ENCODE data around the gene TUBA4B. TPM values are rescaled to one million over a fixed set of nuclear protein-coding genes. Genes with fewer than 3 reads are reported as not detected.

Gene TUBA4B
- total and polyA plus RNA-seq, 2 donors (not counting 3 experiments of a cell fraction or from before 2014, with no cell fraction given): not detected

GRCh38 chr2:219207884-219208740 is 44.9 kb upstream of the TUBA4B start:
- H3K27ac ChIP-seq (ENCODE audit: insufficient read depth, low read depth, low read length): no peak overlapping the region
- no peak overlapping the region for H2AFZ ChIP-seq (ENCODE audit: low read depth, low read length)
- ChIA-PET POLR2A (no interaction called here), CTCF (interaction anchor here (0.7 to 3.1 kb wide), 6 partner anchors 15 to 178 kb away, joined by 3 to 12 read pairs (median 6); no protein-coding TSS in a partner anchor)
- H4K20me1 ChIP-seq (replicated peaks; ENCODE audit: control insufficient read depth, extremely low read depth, insufficient read depth, low read length): no peaks in the 10 kb centered on the region
- intact Hi-C loops (cut with micrococcal nuclease) (loop anchor here (1.0 to 2.0 kb wide), 3 partner anchors 10 to 181 kb away; partner anchors contain the start of genes ABCB6, GLB1L and STK16), dilution Hi-C loops (cut with MboI; ENCODE audit: extremely low pct_ligation_motif_present, low sequenced_read_pairs) (no loop called here)
- H3K27me3 ChIP-seq (ENCODE audit: control insufficient read depth in 2 of 2, insufficient read depth in 2 of 2, low read length in 2 of 2): no peaks in the 10 kb centered on the region
- peaks cover 0 to 9% of the 10 kb centered on the region in 2 experiments for H3K36me3 ChIP-seq (ENCODE audit: control insufficient read depth in 2 of 2, extremely low read depth in 1 of 2, insufficient read depth in 2 of 2, low read length in 2 of 2)
- H3K4me3 ChIP-seq (replicated peaks in 1 of 3; ENCODE audit: insufficient read depth in 1 of 3, low read depth in 1 of 3, low read length in 3 of 3): no peak overlapping the region
- peak; percentile 8 for FAIRE-seq
- H3K9ac ChIP-seq (replicated peaks; ENCODE audit: extremely low read depth, insufficient read depth, low read length): no peak overlapping the region
- no peaks in the 10 kb centered on the region for H3K9me3 ChIP-seq (replicated peaks; ENCODE audit: control insufficient read depth, insufficient read depth, low read length)
- peak; percentile 18 for DNase-seq (ENCODE audit: low read depth, low spot score)
- peaks cover 18% of the 10 kb centered on the region for H3K4me1 ChIP-seq (ENCODE audit: control insufficient read depth, extremely low read depth, insufficient read depth, low read length)
- peak overlapping the region; percentile 71 for H3K4me2 ChIP-seq (ENCODE audit: insufficient read depth, low read length)
- no peak for TF ChIP-seq FOS (IDR thresholded peaks at IDR 0.05; ENCODE audit: borderline replicate concordance, insufficient read depth, low read length)
- TF ChIP-seq CTCF (IDR thresholded peaks at IDR 0.05; ENCODE audit: extremely low read depth in 1 of 2, insufficient read depth in 1 of 2, low read depth in 1 of 2, low read length in 2 of 2): no peak
- no peak for TF ChIP-seq MAX (IDR thresholded peaks at IDR 0.05; ENCODE audit: insufficient read depth, insufficient read length)
- TF ChIP-seq JUN (IDR thresholded peaks at IDR 0.05; ENCODE audit: borderline replicate concordance, insufficient read depth, insufficient read length, low read depth): no peak
- TF ChIP-seq EZH2 (IDR thresholded peaks at IDR 0.05; ENCODE audit: borderline replicate concordance, low read depth, low read length, severe bottlenecking): no peak
- no peak for TF ChIP-seq POLR2A (IDR thresholded peaks at IDR 0.05; ENCODE audit: low read depth, low read length)
- TF ChIP-seq POLR2AphosphoS5 (IDR thresholded peaks at IDR 0.05; ENCODE audit: insufficient read depth, low read depth, low read length): no peak
- TF ChIP-seq MYC (IDR thresholded peaks at IDR 0.05; ENCODE audit: low read depth, low read length): no peak
- TF ChIP-seq GATA2 (IDR thresholded peaks at IDR 0.05; ENCODE audit: insufficient read depth, insufficient read length, low read depth, low read length): no peak
- no TSS peak for BruUV-seq (replicated peaks)
- no peaks in the 10 kb centered on the region for H3K79me2 ChIP-seq (ENCODE audit: control insufficient read depth, insufficient read depth, low read length)
- H3K9me1 ChIP-seq (replicated peaks; ENCODE audit: control insufficient read depth, extremely low read depth, insufficient read depth, low read length): no peaks in the 10 kb centered on the region

All from endothelial cell of umbilical vein (primary cell).